Progenitor cell of endocrine pancreas (in vitro differentiated cells): Measurements from ENCODE around the gene SEC16A. TPM values are rescaled to one million over a fixed set of nuclear protein-coding genes. Genes with fewer than 3 reads are reported as not detected.

ENCODE experiments used
- DNase-seq: peaks from one replicate; pipeline ENCODE4 v3.0.0; 2021; ENCODE audit warnings: low spot score; ENCODE audit not compliant: unreplicated experiment
- H3K27ac Mint-ChIP-seq: 2 replicates; pipeline ENCODE4 v1.8.0; 2021; ENCODE audit warnings: mild to moderate bottlenecking, moderate library complexity, mixed read lengths
- H3K27me3 Mint-ChIP-seq: 2 replicates; pipeline ENCODE4 v1.8.0; 2021; ENCODE audit warnings: mixed read lengths
- H3K36me3 Mint-ChIP-seq: 2 replicates; pipeline ENCODE4 v1.8.0; 2022; ENCODE audit warnings: mixed read lengths; ENCODE audit not compliant: insufficient read depth
- H3K4me1 Mint-ChIP-seq: 2 replicates; pipeline ENCODE4 v1.8.0; 2021; ENCODE audit warnings: low read depth, mixed read lengths
- H3K4me3 Mint-ChIP-seq: 2 replicates; pipeline ENCODE4 v1.8.0; 2021; ENCODE audit warnings: low read depth, mild to moderate bottlenecking, moderate library complexity, mixed read lengths
- H3K9me3 Mint-ChIP-seq: 2 replicates; pipeline ENCODE4 v1.8.0; 2021; ENCODE audit warnings: low read depth, mixed read lengths
- total RNA-seq: library from RNA; stranded (reverse); gene quantifications from 2 replicates; pipeline ENCODE4 v1.2.1, GENCODE V29; 2021
- TF ChIP-seq, protein P1 (sequence below): fragments of 200-600 bp; sonication (generic); IDR thresholded peaks from one replicate; pipeline ENCODE4 v1.5.0; 2021; ENCODE audit warnings: antibody characterized with exemption, mild to moderate bottlenecking; ENCODE audit not compliant: unreplicated experiment

The SEC16A gene
- total RNA-seq, 1 donor from 2014 or later = 76.1 TPM

DNA sequence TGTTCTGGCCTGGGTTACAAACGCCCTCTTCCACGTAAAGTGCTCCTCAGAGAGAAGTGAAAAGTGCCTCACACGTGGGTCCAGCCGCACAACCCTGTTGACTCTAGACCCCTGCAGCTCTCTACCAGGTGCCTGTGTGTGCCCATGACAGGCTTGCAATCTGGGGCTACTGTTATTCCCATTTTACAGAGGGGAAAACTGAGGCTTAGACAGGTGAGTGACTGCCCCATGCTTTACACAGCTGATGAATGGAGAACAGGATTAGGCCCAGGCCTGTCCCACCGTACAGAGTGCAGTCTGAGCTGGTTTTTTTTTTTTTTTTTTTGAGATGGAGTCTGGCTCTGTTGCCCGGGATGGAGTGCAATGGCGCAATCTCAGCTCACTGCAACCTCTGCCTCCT, 37.0 kb downstream of the SEC16A start:
- no peaks in the 10 kb centered on the region for H3K27me3 Mint-ChIP-seq
- no peak overlapping the region for H3K27ac Mint-ChIP-seq
- no peaks in the 10 kb centered on the region for H3K4me1 Mint-ChIP-seq
- no peak overlapping the region for H3K4me3 Mint-ChIP-seq
- no peaks in the 10 kb centered on the region for H3K9me3 Mint-ChIP-seq
- H3K36me3 Mint-ChIP-seq = peaks cover 29% of the 10 kb centered on the region
- TF ChIP-seq, protein P1, sequence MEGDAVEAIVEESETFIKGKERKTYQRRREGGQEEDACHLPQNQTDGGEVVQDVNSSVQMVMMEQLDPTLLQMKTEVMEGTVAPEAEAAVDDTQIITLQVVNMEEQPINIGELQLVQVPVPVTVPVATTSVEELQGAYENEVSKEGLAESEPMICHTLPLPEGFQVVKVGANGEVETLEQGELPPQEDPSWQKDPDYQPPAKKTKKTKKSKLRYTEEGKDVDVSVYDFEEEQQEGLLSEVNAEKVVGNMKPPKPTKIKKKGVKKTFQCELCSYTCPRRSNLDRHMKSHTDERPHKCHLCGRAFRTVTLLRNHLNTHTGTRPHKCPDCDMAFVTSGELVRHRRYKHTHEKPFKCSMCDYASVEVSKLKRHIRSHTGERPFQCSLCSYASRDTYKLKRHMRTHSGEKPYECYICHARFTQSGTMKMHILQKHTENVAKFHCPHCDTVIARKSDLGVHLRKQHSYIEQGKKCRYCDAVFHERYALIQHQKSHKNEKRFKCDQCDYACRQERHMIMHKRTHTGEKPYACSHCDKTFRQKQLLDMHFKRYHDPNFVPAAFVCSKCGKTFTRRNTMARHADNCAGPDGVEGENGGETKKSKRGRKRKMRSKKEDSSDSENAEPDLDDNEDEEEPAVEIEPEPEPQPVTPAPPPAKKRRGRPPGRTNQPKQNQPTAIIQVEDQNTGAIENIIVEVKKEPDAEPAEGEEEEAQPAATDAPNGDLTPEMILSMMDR = no peak
- DNase-seq = no peak

- H3K9me3 Mint-ChIP-seq = no peaks in the 10 kb centered on the region
- H3K27ac Mint-ChIP-seq = no peak overlapping the region
- H3K36me3 Mint-ChIP-seq = peaks cover 25% of the 10 kb centered on the region
- no peaks in the 10 kb centered on the region for H3K27me3 Mint-ChIP-seq
- H3K4me3 Mint-ChIP-seq = no peak overlapping the region
- TF ChIP-seq, protein P1 = no peak
- no peaks in the 10 kb centered on the region for H3K4me1 Mint-ChIP-seq
- DNase-seq = no peak
Measured at GRCh38 chr9:136444102-136444501, 38.7 kb downstream of the SEC16A start.

DNA sequence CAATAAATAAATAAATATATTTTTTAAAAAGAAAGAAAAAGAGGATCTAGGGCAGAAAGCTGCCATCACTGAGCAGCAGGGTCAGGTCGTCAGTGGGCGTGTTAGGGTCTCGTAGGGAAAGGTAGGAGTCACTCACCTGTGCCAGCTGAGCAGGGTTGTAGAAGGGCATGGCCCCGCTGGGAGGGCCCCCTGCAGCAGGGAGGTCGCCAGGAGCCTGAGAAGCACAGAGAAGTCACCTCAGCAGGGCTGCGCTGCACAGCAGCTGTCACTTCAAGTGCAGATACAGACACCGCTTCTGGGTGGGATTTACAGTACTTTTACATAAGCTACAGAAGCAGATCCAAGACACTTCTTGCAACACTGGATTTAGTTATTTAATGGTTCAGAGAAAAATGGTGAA, 39.2 kb downstream of the SEC16A start:
- no peak overlapping the region for H3K4me3 Mint-ChIP-seq
- TF ChIP-seq, protein P1 = no peak
- no peaks in the 10 kb centered on the region for H3K27me3 Mint-ChIP-seq
- no peak for DNase-seq
- H3K9me3 Mint-ChIP-seq = no peaks in the 10 kb centered on the region
- no peak overlapping the region for H3K27ac Mint-ChIP-seq
- H3K4me1 Mint-ChIP-seq = no peaks in the 10 kb centered on the region
- peaks cover 25% of the 10 kb centered on the region for H3K36me3 Mint-ChIP-seq

DNA sequence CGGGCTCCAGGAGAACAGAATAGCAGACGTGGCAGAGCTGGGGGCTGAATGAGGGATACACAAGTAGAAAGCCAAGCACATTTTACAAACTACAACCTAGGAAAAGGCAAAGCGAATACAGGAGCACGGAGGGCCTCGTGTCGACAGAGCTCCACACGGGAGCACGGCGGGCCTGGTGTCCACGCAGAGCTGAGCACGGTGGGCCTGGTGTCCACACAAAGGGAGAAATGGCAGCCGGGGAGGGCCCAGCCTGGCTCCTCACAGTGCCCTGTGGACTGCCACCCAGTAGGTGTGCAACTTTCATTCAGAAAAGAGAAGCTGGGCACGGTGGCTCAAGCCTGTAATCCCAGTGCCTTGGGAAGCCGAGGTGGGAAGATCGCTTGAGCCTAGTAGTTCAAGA, 39.8 kb downstream of the SEC16A start:
- Mint-ChIP-seq H3K36me3 (peaks cover 24% of the 10 kb centered on the region), H3K27me3 (no peaks in the 10 kb centered on the region), H3K9me3 (no peaks in the 10 kb centered on the region), H3K4me3 (no peak overlapping the region), H3K4me1 (peaks cover 4% of the 10 kb centered on the region), H3K27ac (no peak overlapping the region)
- TF ChIP-seq, protein P1 = no peak
- DNase-seq = no peak

GRCh38 chr9:136442265-136442664, 40.6 kb downstream of the SEC16A start:
- TF ChIP-seq, protein P1 = no peak

More at GRCh38 chr9:136442265-136442664, 40.6 kb downstream of the SEC16A start:
- no peak overlapping the region for H3K4me3 Mint-ChIP-seq
- no peaks in the 10 kb centered on the region for H3K27me3 Mint-ChIP-seq
- no peak overlapping the region for H3K27ac Mint-ChIP-seq
- H3K36me3 Mint-ChIP-seq = peaks cover 22% of the 10 kb centered on the region
- H3K9me3 Mint-ChIP-seq = no peaks in the 10 kb centered on the region
- DNase-seq = no peak
- H3K4me1 Mint-ChIP-seq = peaks cover 8% of the 10 kb centered on the region
